ENCODE data around the gene ACOD1. TPM values are rescaled to one million over a fixed set of nuclear protein-coding genes. Genes with fewer than 3 reads are reported as not detected.

Gene ACOD1
- total RNA-seq, 1 experiment from 2014 or later: not detected

DNA sequence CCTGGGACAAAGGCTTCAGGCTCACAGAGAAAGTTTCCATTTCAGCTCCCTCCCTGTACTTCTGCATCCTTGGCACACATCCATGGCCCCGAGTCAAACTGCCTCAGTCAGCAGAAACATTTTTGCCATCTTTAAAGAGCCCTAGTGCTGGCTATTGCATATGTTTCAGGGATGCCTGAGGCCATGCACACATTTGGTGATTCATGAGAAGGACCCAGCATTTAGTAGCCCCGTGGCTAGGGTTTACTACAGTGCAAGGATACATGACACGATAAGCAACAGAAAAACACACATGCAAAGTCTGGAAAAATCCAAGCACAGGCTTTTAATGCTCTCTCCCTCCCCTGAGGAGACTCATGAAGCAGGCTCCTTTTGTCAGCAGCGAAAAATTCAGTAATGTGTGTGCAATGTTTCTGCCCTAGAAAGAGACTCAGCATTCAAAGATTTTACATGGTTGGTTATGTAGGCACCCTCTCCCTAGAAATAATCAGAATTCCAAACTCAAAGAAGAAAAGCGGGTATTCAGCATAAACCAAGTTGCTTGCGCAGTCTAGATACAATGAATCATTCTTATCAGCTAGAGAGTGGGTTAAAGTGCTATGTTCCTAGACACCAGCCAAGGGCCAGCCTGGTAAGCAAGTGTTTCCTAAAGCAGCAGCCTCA, 17.6 kb downstream of the ACOD1 start:
- intact Hi-C loops (cut with micrococcal nuclease; ENCODE audit: unreplicated experiment): no loop called here
- no peak overlapping the region for H2AFZ ChIP-seq
- no peaks in the 10 kb centered on the region; the same call in 1 of the 2 replicates for H3K9me3 ChIP-seq (ENCODE audit: insufficient read depth, low read depth)
- no peaks in the 10 kb centered on the region for H3K9me2 ChIP-seq (ENCODE audit: insufficient read depth)
- POLR2A ChIA-PET (ENCODE audit: unreplicated experiment): no interaction called here
- no TSS peak for BruUV-seq (replicated peaks)
- H3K79me2 ChIP-seq (ENCODE audit: low read depth): no peaks in the 10 kb centered on the region
- DNase-seq: peak in 1 of 2 experiments; percentile 67
- peak overlapping the region; percentile 2; the same call in 1 of the 2 replicates for H3K4me3 ChIP-seq
- peaks cover 15% of the 10 kb centered on the region for H3F3A ChIP-seq (ENCODE audit: insufficient read depth, low read depth)
- no peaks in the 10 kb centered on the region for H3K27me3 ChIP-seq (ENCODE audit: insufficient read depth, low read depth)
- H3K4me2 ChIP-seq: peak overlapping the region; percentile 53
- no peaks in the 10 kb centered on the region for H4K20me1 ChIP-seq (ENCODE audit: insufficient read depth)
- no peak for TF ChIP-seq CTCF (conservative IDR thresholded peaks at IDR 0.05)
- TF ChIP-seq EZH2 (IDR thresholded peaks at IDR 0.05; ENCODE audit: low read depth): no peak
- CTCF ChIA-PET: no interaction called here
- peak overlapping the region; percentile 17 for H3K27ac ChIP-seq
- no peaks in the 10 kb centered on the region for H3K36me3 ChIP-seq (ENCODE audit: low read depth)
- H3K4me1 ChIP-seq (replicated peaks; ENCODE audit: insufficient read depth): peaks cover 26% of the 10 kb centered on the region

DNA sequence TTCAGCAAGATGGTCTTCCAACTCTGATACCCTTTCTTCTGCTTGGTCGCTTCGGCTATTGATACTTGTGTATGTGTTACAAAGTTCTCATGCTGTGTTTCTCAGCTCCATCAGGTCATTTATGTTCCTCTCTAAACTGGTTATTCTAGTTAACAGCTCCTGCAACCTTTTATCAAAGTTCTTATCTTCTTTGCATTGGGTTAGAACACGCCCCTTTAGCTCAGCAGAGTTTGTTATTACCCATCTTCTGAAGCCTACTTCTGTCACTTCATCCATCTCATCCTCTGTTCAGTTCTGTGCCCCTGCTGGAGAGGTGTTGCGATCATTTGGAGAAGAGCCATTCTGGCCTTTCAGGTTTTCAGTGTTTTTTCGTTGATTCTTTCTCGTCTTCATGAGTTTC, 18.7 kb downstream of the ACOD1 start:
- Histone ChIP-seq H3K4me3 (no peak overlapping the region), H3K79me2 (ENCODE audit: low read depth) (no peaks in the 10 kb centered on the region), H2AFZ (no peak overlapping the region), H3K9me2 (ENCODE audit: insufficient read depth) (no peaks in the 10 kb centered on the region), H3K4me1 (replicated peaks; ENCODE audit: insufficient read depth) (peaks cover 26% of the 10 kb centered on the region), H3F3A (ENCODE audit: insufficient read depth, low read depth) (peaks cover 15% of the 10 kb centered on the region), H3K36me3 (ENCODE audit: low read depth) (no peaks in the 10 kb centered on the region), H3K27ac (no peak overlapping the region), H3K9me3 (ENCODE audit: insufficient read depth, low read depth) (no peaks in the 10 kb centered on the region), H4K20me1 (ENCODE audit: insufficient read depth) (no peaks in the 10 kb centered on the region), H3K27me3 (ENCODE audit: insufficient read depth, low read depth) (no peaks in the 10 kb centered on the region), H3K4me2 (no peak overlapping the region)
- no TSS peak for BruUV-seq (replicated peaks)
- intact Hi-C loops (cut with micrococcal nuclease; ENCODE audit: unreplicated experiment): no loop called here
- ChIA-PET POLR2A (ENCODE audit: unreplicated experiment) (no interaction called here), CTCF (no interaction called here)
- TF ChIP-seq CTCF (conservative IDR thresholded peaks at IDR 0.05) (no peak), EZH2 (IDR thresholded peaks at IDR 0.05; ENCODE audit: low read depth) (no peak)
- DNase-seq: no peak

GRCh38 chr13:76968041-76968440, 19.7 kb downstream of the ACOD1 start:
- no peaks in the 10 kb centered on the region for H3K36me3 ChIP-seq (ENCODE audit: low read depth)
- ChIA-PET POLR2A (ENCODE audit: unreplicated experiment) (no interaction called here), CTCF (no interaction called here)
- intact Hi-C loops (cut with micrococcal nuclease; ENCODE audit: unreplicated experiment): no loop called here
- no peaks in the 10 kb centered on the region for H3K27me3 ChIP-seq (ENCODE audit: insufficient read depth, low read depth)
- no TSS peak for BruUV-seq (replicated peaks)
- no peaks in the 10 kb centered on the region for H3K9me3 ChIP-seq (ENCODE audit: insufficient read depth, low read depth)
- H3K79me2 ChIP-seq (ENCODE audit: low read depth): no peaks in the 10 kb centered on the region
- peaks cover 26% of the 10 kb centered on the region for H3K4me1 ChIP-seq (replicated peaks; ENCODE audit: insufficient read depth)
- TF ChIP-seq EZH2 (IDR thresholded peaks at IDR 0.05; ENCODE audit: low read depth) (no peak), CTCF (conservative IDR thresholded peaks at IDR 0.05) (no peak)
- no peak overlapping the region for H3K4me2 ChIP-seq
- no peak overlapping the region for H3K27ac ChIP-seq
- H2AFZ ChIP-seq: no peak overlapping the region
- DNase-seq: no peak
- H3K4me3 ChIP-seq: no peak overlapping the region
- H4K20me1 ChIP-seq (ENCODE audit: insufficient read depth): no peaks in the 10 kb centered on the region
- H3F3A ChIP-seq (ENCODE audit: insufficient read depth, low read depth): peaks cover 15% of the 10 kb centered on the region
- no peaks in the 10 kb centered on the region for H3K9me2 ChIP-seq (ENCODE audit: insufficient read depth)

Data from PC-9 (cell line).